Left lung (tissue), 10 donors: Measurements from ENCODE around the gene RASGRP1. TPM values are rescaled to one million over a fixed set of nuclear protein-coding genes. Genes with fewer than 3 reads are reported as not detected.

ENCODE experiments used
- ATAC-seq: fragments of 200-7000 bp; cut with Tn5 transposase; one replicate; pipeline ENCODE4 v1.9.1; 2020; ENCODE audit warnings: moderate library complexity
- DNase-seq, 4 donors: peaks; one replicate each; pipeline ENCODE4 v3.0.0-alpha.2; 2013 to 2020
- H3K27ac ChIP-seq, 2 donors: fragments of 200-600 bp; sonication (generic) in 1 of 2; one replicate each; pipeline versions ENCODE4 v1.5.0 to v1.8.0; 2020 to 2021
- H3K27me3 ChIP-seq, 2 donors: fragments of 200-600 bp; sonication (generic) in 1 of 2; one replicate each; pipeline versions ENCODE4 v1.5.0 to v1.8.0; 2020 to 2021
- H3K36me3 ChIP-seq, 2 donors: fragments of 200-600 bp; sonication (generic) in 1 of 2; one replicate each; pipeline versions ENCODE4 v1.5.0 to v1.8.0; 2020 to 2021
- H3K4me1 ChIP-seq, 2 donors: fragments of 200-600 bp; one replicate each; pipeline ENCODE4 v1.8.0; 2021
- H3K4me3 ChIP-seq, 2 donors: fragments of 200-600 bp; sonication (generic) in 1 of 2; one replicate each; pipeline versions ENCODE4 v1.5.0 to v1.8.0; 2020 to 2021; ENCODE audit warnings: mild to moderate bottlenecking in 1 of 2
- H3K9me3 ChIP-seq, 2 donors: fragments of 200-600 bp; sonication (generic) in 1 of 2; one replicate each; pipeline versions ENCODE4 v1.5.0 to v1.8.0; 2020 to 2021
- CTCF ChIP-seq, 2 donors: fragments of 200-600 bp; sonication (generic) in 1 of 2; IDR thresholded peaks; one replicate each; pipeline versions ENCODE4 v1.5.0 to v1.8.0; 2021; ENCODE audit warnings: antibody characterized with exemption in 2 of 2
- intact Hi-C, 2 donors: fragments of 100-400 bp; cut with DNase I; formaldehyde crosslinking; loops; one replicate each; pipeline versions ENCODE4 v1.11.2 to v1.14.2; 2022
- polyA plus RNA-seq, 6 donors: library from polyadenylated mRNA; unstranded; fragments of 120-200 nt; gene quantifications; one replicate each; pipeline ENCODE4 v1.2.1, GENCODE V29; 2013; ENCODE audit not compliant: insufficient read length in 6 of 6
- total RNA-seq, 2 donors: library from RNA; stranded (reverse); fragmentation: NEBNext Ultra II Directional; extraction: Animal tissue kit (Norgen Biotek cat#: 25700); gene quantifications; one replicate each; pipeline ENCODE4 v1.2.1, GENCODE V29; 2021
- donor health status: DM: no; HTN: yes; CAD: no.
- donor health status: DM: no; HTN: no; CAD: no.

Gene RASGRP1
- total and polyA plus RNA-seq, 8 donors: 1.2 to 19.2 (median 1.4) TPM

- ATAC-seq (peak; percentile 97), DNase-seq (peak; percentile 88 to 96 (median 92))
- no peaks in the 10 kb centered on the region for H3K9me3 ChIP-seq
- TF ChIP-seq CTCF (IDR thresholded peaks at IDR 0.05): no peak
- H3K27ac ChIP-seq: peak within 1 kb of the TSS; percentile 84 to 87
- peaks cover 7 to 19% of the 10 kb centered on the region in 2 donors for H3K4me1 ChIP-seq
- H3K27me3 ChIP-seq: no peaks in the 10 kb centered on the region
- intact Hi-C loops: no loop called here
- H3K4me3 ChIP-seq: peak within 1 kb of the TSS; percentile 76 to 81
- no peaks in the 10 kb centered on the region for H3K36me3 ChIP-seq
These were observed 110.5 kb downstream of the RASGRP1 start, which contains the start of gene FAM98B for GRCh38 chr15:38453971-38454695. TSS of gene FAM98B (plus strand) at chr15:38454127. CDS start at chr15:38454162, 35 bp downstream.

- Histone ChIP-seq H3K9me3 (no peaks in the 10 kb centered on the region), H3K4me1 (peaks cover 0 to 13% of the 10 kb centered on the region in 2 donors), H3K36me3 (no peaks in the 10 kb centered on the region), H3K27me3 (peaks cover 0 to 9% of the 10 kb centered on the region in 2 donors), H3K27ac (no peak overlapping the region), H3K4me3 (no peak overlapping the region)
- TF ChIP-seq CTCF (IDR thresholded peaks at IDR 0.05): no peak
- DNase-seq (peak in 1 of 4 donors; percentile 59), ATAC-seq (no peak)
- intact Hi-C loops: loop anchor here in 1 of 2 donors (10.0 kb wide), 1 partner anchor 244 kb away; no protein-coding TSS in a partner anchor
These were observed 123.5 kb downstream of the RASGRP1 start for GRCh38 chr15:38441130-38441519.

GRCh38 chr15:38440353-38441129 lies 124.1 kb downstream of the RASGRP1 start:
- ATAC-seq (peak; percentile 98), DNase-seq (peak in 2 of 4 donors; percentile 48 to 68)
- Histone ChIP-seq H3K4me3 (no peak overlapping the region), H3K27me3 (peaks cover 0 to 9% of the 10 kb centered on the region in 2 donors), H3K9me3 (no peaks in the 10 kb centered on the region), H3K36me3 (no peaks in the 10 kb centered on the region), H3K4me1 (peaks cover 0 to 13% of the 10 kb centered on the region in 2 donors), H3K27ac (no peak overlapping the region)
- intact Hi-C loops: loop anchor here in 1 of 2 donors (10.0 kb wide), 1 partner anchor 244 kb away; no protein-coding TSS in a partner anchor
- peak; percentile 80 to 96 for TF ChIP-seq CTCF (IDR thresholded peaks at IDR 0.05)

Other genes with a start within 250 kb of the RASGRP1 start
- gene FAM98B, start 110.7 kb downstream of the RASGRP1 start, total RNA-seq: 10 to 100 TPM; 16.7 to 20.3 TPM
- gene FAM98B, start 110.7 kb downstream of the RASGRP1 start, polyA plus RNA-seq: 10 to 100 TPM; 51.9 to 65.9 (median 56.8) TPM